Measurements from ENCODE around the gene CARS2. TPM values are rescaled to one million over a fixed set of nuclear protein-coding genes. Genes with fewer than 3 reads are reported as not detected.
"Not testable (repeated sequence)": the region's sequence is repeated elsewhere in the genome, so short reads cannot be mapped to it uniquely, and the experiment has no call there.

Gene CARS2
- total RNA-seq, 1 donor from 2014 or later, result 55.3 TPM

DNA sequence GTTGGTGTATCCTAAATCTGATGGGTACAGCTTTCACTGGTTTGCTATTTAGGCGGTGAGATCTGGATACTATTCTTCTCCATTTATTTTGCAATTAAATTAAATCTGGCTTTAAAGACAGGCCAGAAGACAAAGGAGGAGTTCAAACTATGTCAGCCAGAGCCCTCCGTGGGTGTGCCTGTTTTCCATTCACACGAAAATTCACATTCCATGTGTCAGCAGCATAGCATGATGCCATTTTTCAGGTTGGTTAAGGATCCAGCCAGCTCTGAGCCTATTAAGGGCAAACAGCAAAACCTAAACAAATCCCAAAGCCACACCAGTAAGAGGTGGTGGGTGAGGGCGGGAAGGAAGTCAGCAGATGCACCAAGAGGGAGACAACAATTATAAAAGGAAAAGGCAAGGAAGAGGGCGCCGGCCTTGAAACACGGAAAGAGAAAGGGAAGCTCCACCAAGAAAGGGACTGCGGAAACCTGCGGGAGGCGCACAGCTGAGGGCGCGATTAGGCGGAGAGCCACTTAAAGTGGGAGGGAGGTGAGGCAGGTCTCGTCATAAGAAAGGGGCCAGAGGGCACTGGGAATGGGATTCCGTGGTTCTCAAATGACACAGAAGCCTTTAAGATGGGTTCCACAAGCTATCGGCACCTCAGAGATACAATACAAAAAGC is 43.0 kb downstream of the CARS2 start:
- ATAC-seq (ENCODE audit: poor library complexity), result no peak
- DNase-seq, result no peak
- intact Hi-C loops (cut with DNase I), result no loop called here

DNA sequence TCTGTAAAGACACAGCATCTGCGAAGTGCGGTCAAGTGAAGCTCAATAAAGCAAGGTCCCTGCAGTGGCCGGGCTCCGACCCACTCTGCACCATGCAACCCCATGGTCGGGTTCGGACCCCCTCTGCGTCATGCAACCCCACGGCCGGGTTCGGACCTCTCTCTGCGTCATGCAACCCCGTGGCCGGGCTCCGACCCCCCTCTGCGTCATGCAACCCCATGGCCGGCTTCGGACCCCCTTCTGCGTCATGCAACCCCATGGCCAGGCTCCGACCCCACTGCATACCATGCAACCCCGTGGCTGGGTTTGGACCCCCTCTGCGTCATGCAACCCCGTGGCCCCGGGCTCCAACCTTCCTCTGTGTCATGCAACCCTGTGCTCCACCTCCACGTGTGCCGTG is 43.8 kb downstream of the CARS2 start:
- intact Hi-C loops (cut with DNase I), result no loop called here
- ATAC-seq (ENCODE audit: poor library complexity), result no peak
- no peak for DNase-seq

DNA sequence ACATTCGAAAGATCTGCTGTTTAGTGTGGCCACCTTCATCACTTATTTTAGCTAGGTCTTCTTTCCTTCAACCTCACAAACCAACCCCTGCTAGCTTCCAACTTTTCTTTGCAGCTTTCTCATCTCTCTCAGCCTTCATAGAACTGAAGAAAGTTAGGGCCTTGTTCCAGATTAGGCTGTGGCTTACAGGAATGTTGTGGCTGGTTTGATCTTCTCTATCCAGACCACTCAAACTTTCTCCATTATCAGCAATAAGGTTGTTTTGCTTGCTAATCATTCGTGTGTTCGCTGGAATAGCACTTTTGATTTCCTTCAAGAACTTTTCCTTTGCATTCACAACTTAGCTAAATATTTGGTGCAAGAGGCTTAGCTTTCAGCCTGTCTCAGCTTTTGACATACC is 44.7 kb downstream of the CARS2 start:
- intact Hi-C loops (cut with DNase I), result no loop called here
- DNase-seq, result no peak
- no peak for ATAC-seq (ENCODE audit: poor library complexity)

DNA sequence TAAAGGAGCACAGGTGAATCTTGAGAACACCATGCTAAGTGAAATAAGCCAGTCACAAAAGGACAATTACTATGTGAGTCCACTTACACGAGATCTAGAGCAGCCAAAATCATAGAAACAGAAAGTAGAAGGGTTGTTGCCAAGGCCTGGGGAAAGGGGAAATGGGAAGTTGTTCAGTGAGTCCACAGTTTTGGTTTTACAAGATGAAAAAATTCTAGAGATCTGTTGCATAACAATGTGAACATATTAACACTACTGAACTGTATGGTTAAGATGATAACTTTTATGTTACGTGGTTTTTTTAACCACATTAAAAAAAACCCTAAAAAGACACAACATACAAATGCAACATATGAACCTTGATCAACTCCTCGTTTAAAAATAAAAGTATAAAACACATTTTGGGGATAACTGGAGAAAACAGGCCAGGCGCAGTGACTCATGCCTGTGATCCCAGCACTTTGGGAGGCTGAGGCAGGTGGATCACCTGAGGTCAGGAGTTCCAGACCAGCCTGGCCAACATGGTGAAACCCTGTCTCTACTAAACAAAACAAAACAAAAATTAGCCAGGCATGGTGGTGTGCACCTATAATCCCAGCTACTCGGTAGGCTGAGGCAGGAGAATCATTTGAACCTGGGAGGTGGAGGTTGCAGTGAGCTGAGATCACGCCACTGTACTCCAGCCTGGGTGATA is 47.6 kb downstream of the CARS2 start:
- intact Hi-C loops (cut with DNase I); ATAC-seq (ENCODE audit: poor library complexity); DNase-seq: not testable (repeated sequence)

DNA sequence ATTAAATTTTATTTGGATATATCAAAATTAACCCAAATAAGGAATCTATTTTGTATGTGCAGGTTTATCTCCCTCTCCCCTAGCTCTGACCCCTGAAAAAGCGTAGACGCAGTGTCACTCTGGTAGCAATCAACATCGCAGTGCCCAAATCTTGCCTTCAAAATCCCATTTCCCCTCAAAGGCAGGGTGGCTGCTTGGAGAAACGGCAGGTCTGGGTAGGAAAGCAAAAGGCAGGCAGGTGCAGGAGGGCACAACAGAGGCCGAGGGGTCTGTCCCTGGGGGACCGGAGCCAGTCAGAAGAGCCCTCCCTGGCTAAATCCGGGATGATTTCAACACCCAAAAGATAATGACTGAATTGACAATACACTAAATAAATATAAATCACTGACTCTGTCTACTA is 48.7 kb downstream of the CARS2 start:
- intact Hi-C loops (cut with DNase I), result no loop called here
- DNase-seq (no peak), ATAC-seq (ENCODE audit: poor library complexity) (no peak)

DNA sequence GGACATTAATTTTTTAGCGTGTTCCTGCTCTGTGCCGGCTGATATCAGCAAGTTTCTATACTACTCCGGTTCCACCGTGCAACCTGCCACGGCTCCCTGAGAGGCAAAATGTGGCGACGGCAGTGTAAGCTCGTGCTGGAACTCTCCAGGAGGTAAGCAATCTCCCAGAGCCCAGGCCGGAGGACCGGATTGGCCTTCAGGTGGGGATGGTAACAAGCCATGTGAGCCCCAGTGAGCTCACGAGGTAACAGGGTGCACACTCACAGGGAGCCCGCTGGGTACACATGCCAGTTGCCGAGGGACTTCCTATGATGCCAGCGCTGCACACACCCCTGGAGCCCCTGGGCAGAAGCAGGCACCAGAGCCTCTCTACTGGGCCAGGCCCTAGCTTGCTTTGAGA is 52.1 kb downstream of the CARS2 start:
- ATAC-seq (ENCODE audit: poor library complexity) (no peak), DNase-seq (no peak)
- intact Hi-C loops (cut with DNase I), result no loop called here

DNA sequence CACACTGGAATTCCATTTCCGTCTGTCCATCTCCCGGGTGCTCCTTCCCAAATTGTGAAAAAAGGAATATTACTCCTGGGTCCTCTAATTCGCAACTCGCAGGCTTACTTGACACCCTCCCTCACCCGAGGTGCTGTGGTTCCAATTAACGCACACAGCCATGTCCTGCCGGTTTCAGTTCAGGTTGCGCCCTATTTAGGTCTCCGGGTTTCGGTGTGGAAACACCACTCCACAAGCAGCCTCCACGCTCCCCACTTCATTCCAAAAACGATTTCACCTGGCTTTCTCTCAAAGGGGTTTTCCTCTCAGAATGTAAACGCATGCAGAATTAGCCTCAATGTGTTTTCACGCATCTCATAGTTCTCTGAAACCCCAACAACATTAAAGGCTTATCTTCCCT is 52.6 kb downstream of the CARS2 start:
- intact Hi-C loops (cut with DNase I), result no loop called here
- ATAC-seq (ENCODE audit: poor library complexity), result no peak
- no peak for DNase-seq

DNA sequence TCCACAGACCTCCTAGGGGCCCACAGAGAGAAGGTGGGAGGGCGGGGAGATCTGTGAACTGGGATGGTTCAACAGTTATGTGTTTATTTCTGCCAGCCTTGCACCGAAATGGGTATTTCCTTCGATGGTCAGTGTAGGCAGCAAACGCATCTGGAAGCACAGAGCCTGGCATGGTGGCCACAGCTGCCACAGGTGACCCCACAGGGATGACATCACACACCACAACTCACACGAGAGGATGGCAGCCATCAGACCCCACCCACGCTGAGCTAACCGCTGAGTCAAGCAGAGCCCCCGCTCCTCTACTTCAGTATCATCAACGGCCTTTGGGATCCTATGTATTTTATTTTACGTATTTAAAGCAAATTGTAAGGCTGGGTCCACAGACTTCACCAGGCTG is 53.2 kb downstream of the CARS2 start:
- ATAC-seq (ENCODE audit: poor library complexity), result no peak
- intact Hi-C loops (cut with DNase I), result no loop called here
- DNase-seq, result no peak

DNA sequence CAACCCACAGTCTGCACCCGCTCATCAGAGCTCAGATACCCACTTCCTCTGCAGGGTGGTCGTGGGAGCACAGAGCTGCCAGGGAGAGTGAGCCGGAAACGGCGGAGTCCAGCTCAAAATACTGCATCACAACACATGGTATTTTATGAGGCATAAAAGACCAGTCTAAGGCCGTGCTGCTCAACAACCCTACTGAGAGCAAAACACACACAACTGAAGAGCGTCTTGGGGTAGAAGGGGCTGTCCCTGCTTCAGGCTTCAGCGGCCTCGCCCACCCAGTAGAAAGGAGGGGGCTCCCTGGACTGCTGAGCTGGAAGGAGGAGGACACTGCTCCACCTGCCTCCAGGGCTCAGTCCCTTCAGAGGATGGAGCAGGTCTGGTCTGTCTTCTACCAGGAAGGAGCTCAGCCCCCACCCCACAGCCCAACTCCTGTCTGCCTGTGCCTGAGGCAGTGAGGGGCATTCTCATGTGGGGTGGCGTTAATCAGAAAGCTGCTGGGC is 53.6 kb downstream of the CARS2 start:
- intact Hi-C loops (cut with DNase I), result no loop called here
- DNase-seq (no peak), ATAC-seq (ENCODE audit: poor library complexity) (no peak)

DNA sequence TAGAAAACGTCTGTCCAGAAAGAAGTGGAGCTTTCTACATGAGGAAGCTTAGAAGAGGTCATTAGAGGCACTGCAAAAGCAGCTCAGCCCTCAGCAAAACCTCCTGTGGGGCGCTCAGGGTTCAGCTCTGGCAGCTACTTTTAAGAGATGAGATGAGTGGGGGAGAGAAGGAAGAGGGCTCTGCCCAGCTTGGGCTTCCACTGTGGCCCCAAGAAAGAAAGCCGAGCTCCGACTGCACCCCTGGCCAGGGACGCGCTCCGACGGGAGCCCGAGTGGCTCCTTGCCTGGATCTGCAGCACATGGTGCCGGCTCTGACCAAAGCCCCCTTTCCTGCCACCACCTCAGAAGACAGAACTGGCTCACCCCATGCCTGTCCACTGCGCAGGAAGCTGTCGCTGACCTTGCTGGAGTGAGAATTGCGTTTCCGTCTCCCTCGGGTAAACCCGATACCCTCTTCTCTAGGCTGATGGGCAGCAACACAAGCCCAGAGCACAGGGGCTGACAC is 54.1 kb downstream of the CARS2 start:
- ATAC-seq (ENCODE audit: poor library complexity) (no peak), DNase-seq (no peak)
- intact Hi-C loops (cut with DNase I), result no loop called here

DNA sequence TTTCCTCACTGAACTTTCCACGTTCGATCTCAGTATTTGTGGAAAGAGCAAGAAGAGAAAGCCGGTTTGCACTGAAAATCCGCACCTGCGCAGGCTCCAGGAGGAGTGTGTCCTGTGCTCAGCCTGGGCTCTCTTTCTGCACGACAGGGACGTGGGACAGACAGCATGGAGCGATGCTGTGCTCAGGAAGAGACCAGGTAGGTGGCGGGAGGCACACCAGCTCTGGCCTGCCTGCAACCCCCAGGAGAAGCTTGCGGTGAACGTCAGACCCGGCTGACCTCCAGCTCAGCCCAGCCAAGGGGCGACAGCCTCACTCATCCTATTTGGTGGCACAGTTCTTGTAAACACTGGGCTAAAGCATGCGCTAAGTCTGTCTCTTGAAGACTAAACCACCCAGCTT is 54.6 kb downstream of the CARS2 start:
- DNase-seq (no peak), ATAC-seq (ENCODE audit: poor library complexity) (no peak)
- intact Hi-C loops (cut with DNase I), result no loop called here

DNA sequence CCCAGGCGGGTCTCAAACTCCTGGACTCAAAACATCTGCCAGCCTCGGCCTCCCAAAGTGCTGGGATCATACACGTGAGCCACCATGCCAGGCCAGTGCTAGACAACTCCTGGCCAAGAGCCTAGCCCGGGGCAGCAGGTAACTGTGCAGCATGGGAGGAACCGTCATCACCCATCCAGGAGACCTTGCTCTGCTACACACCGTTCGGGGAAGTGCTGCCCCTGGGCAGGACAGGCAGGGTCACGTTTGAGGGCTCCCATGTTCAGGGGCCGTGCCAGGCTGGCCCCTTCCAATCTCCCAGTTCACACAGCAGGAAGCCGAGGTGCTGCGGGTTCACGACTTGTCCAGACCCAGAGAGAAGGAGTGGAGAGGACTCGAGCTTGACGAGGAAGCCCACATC is 55.5 kb downstream of the CARS2 start:
- intact Hi-C loops (cut with DNase I), result no loop called here
- DNase-seq (no peak), ATAC-seq (ENCODE audit: poor library complexity) (no peak)

DNA sequence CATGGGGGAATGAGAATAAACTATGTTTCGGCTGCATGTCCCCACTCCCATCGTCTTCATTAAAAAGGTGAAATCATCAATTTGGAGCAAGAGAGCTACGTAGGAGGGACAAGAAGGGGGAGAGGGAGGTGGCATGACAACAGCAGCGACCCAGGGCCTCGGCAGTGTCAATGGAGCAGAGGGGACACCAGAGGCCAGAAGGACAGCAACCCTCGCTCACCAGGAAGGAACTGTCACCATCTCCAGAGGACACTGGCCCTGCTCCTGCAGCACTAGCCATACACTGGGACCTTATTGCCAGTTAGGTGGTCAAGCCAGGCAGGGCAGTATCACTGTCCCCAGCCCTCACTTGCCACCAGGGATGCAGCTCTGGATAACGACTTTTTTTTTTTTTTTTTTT is 56.4 kb downstream of the CARS2 start:
- DNase-seq (no peak), ATAC-seq (ENCODE audit: poor library complexity) (no peak)
- intact Hi-C loops (cut with DNase I), result no loop called here

DNA sequence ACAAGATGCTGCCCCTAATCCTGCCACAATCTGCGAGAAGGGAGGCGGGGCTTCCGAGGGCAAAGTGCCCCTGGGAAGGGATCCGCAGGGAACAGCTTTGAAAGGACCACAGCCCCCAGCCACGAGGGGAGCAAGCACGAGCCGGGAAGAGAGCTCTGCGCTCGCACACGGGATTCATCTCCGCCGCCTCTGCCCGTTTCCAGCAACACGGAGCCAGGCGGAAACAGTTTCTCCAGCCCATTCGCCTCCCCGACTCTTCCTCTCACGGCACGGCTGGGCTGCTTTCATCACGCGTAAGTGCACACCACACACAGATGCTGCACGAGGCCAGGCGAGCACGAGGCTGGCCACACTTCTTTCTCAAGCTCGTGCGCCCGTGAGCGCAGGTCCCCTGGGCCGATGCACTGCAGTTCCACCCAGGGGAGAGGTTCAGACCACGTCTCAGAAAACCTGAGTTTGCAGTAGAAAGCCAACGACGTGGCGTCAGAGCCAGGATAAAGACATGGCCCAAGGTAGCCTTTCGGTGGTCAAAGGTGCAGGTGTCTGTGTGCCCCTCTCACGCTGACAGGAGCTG is 57.0 kb downstream of the CARS2 start:
- intact Hi-C loops (cut with DNase I), result no loop called here
- DNase-seq (no peak), ATAC-seq (ENCODE audit: poor library complexity) (no peak)

DNA sequence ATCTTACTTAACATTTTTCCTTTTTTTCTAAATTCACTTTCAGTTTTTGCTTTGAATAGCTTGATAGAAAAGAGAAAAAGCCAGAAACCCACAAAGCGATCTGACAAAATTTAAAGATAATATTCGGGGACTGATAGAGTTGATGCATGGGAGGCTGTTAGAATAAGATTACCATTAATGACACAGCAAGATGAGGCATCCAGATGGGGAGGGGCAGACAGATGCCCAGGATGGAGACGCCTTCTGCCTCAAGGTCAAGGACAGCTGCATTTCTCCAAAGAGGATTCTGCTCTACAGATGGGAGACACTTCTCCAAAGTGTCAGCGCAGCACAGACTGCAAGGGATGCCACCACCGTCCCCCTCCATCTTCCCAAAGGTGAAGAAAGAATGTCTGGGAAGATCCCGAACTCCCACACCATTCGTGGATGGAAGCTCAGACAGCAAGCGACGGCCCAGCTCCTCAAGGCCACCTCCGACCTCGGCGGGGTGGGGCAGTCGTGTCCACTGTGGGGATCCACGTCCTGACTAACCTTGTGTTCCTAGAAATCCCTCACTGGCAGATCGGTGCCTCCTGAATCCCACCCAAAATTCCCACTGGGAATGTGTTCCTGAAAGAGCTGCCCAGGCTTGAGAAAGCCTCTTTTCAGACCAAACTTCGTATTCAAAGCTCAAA is 57.6 kb downstream of the CARS2 start:
- DNase-seq (no peak), ATAC-seq (ENCODE audit: poor library complexity) (no peak)
- intact Hi-C loops (cut with DNase I), result no loop called here

DNA sequence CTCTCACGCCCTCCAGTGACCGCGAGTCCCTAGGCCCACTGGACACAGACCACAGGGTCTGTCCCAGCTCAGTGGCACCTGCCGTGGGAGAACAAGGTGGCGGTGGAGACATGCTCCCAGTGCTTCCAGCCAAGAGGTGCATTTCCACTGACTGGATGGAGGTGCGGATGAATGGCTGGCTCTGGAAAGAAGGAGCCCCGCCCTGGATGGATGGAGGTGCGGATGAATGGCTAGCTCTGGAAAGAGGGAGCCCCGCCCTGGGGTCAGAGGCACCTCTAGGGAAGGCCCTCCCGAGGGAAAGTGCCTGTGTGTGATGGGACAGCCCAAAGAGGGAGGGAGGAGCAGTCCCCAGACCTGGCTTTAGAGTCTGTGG is 58.6 kb downstream of the CARS2 start:
- intact Hi-C loops (cut with DNase I), result no loop called here

DNA sequence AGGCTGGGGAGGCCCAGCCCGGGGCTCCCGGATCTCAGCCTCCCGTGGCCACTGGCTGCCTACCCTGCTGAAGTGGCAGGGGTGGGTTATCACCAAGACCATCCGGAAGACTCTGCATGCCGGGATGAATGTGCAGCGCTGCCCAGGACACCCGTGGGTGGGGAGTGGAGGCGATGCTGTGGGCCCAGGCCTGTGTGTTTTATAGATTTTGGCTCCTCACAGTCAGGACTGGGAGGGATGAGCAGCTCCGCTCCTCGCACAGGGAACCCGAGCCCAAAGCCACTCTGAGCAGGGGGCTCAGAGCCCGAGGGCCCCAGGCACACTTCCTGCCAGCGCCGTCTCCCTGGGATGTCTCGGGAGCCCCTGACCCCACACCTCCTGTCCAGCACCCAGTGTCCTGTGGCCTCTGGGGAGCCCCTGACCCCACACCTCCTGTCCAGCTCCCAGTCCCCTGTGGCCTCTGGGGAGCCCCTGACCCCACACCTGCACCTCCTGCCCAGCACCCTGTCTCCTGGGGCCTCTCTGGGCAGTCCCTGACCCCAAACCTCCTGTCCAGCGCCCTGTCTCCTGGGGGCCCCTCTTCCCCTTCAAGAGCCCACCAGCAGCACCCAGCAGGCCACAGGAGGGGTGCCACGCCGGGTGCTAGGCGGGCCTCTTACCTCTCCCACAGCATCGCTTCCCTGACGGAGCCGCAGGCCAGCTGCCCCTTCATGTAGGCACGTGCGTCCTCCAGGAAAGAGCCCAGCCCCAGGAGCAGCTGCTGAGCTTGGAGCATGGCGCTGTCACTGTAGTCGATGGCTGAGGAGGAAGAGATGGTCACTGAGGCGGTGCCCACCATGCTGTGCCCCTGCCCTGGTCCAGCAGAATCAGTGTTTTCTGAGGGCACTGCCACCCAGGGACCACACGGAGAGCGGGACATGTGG is 59.2 kb downstream of the CARS2 start:
- no peak for DNase-seq
- intact Hi-C loops (cut with DNase I), result no loop called here
- no peak for ATAC-seq (ENCODE audit: poor library complexity)

More for the DNA sequence above, 58.6 kb downstream of the CARS2 start:
- DNase-seq, result no peak
- ATAC-seq (ENCODE audit: poor library complexity), result no peak

DNA sequence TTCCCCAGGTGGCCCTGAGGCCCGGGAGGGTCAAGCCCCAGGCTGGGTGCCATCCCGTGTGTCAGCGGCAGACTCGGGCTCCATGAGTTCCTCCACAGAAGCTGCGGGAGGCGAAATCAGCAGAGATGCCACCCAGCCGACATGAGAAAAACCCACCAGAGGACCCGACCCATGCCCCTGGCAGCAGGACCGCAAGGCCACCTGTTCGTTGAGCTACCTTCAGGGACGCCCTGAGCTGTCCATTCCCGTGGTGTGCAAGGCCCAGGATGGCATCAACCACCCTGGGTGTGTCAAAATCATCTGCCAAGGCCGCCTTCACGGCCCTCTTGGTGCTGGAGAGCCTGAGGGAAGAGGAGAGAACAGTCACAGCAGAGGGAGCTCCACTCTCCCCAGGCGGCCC is 60.2 kb downstream of the CARS2 start:
- intact Hi-C loops (cut with DNase I), result no loop called here
- no peak for ATAC-seq (ENCODE audit: poor library complexity)
- DNase-seq, result no peak

Measured in Right ventricle myocardium superior (tissue), 1 donor.